Measurements from ENCODE around the gene RBMS3. TPM values are rescaled to one million over a fixed set of nuclear protein-coding genes. Genes with fewer than 3 reads are reported as not detected.
"Not testable (repeated sequence)": the region's sequence is repeated elsewhere in the genome, so short reads cannot be mapped to it uniquely, and the experiment has no call there.

RBMS3 gene
- total RNA-seq (ENCODE audit: unreplicated experiment), result 65.1 TPM
- long read RNA-seq, partial matches to known transcripts, result 18 of 31 reads
- long read RNA-seq, other reads (novel, unspliced or antisense), result 9 of 31 reads

DNA sequence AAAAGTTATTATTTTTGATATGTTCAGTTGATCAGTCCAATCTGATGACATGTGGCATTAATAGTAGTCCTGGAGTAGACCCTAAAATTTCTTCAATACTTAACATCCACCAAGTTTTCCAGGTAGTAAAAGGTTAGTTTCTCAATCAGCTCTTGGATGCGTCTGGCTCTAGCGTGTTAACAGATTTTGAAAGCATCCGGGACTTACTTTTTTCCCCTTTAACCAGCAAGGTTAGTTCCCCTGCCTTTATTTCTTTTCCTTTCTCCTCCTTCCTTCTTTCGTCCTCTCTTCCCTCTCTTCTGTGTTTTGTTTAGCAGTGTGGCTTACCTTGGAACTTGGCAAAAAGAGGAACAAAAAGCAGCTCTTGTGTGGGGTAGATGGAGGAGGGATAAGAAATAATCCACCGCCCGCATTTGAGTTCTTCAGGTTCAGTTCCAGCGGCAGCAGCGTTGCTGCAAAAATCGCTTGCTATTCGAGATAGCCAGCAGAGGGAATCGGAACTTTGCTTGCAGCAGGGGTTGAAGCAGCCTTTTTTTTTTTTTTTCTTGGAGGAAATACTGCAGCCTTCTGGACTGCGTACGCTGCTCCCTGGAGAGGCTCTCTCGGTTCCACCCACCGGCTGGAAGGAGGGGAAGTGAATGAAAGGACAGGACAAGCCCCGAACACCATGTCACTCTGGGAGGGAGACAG is at the start of gene RBMS3:
RBMS3 (plus strand) TSS at position 668 of the 690 bp plus-strand sequence.
- Mint-ChIP-seq H3K4me1 (ENCODE audit: low read depth, unreplicated experiment) (peaks cover 39% of the 10 kb centered on the region), H3K9me3 (ENCODE audit: unreplicated experiment) (no peaks in the 10 kb centered on the region), H3K36me3 (ENCODE audit: unreplicated experiment) (no peaks in the 10 kb centered on the region), H3K27me3 (ENCODE audit: unreplicated experiment) (peaks cover 2% of the 10 kb centered on the region), H3K27ac (ENCODE audit: unreplicated experiment) (peak within 1 kb of the TSS; percentile 85), H3K4me3 (ENCODE audit: unreplicated experiment) (peak within 1 kb of the TSS; percentile 91)
- DNase-seq, result peak; percentile 78
- TF ChIP-seq, protein P1, sequence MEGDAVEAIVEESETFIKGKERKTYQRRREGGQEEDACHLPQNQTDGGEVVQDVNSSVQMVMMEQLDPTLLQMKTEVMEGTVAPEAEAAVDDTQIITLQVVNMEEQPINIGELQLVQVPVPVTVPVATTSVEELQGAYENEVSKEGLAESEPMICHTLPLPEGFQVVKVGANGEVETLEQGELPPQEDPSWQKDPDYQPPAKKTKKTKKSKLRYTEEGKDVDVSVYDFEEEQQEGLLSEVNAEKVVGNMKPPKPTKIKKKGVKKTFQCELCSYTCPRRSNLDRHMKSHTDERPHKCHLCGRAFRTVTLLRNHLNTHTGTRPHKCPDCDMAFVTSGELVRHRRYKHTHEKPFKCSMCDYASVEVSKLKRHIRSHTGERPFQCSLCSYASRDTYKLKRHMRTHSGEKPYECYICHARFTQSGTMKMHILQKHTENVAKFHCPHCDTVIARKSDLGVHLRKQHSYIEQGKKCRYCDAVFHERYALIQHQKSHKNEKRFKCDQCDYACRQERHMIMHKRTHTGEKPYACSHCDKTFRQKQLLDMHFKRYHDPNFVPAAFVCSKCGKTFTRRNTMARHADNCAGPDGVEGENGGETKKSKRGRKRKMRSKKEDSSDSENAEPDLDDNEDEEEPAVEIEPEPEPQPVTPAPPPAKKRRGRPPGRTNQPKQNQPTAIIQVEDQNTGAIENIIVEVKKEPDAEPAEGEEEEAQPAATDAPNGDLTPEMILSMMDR (IDR thresholded peaks at IDR 0.05; ENCODE audit: partially characterized antibody, unreplicated experiment), result no peak

DNA sequence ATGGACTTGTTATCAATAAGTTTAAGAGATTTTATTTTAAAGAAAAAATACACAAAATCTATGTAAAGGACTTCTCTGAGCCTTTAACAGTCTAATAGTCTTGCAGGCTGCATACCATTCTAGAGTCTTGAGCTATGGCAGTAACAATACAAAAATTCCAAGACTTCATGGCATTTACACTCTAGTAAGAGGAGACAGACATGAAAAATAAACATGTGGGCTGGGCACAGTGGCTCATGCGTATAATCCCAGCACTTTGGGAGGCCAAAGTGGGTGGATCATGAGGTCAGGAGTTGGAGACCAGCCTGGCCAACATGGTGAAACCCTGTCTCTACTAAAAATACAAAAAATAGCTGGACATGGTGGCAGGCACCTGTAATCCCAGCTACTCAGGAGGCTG is 47.7 kb upstream of the RBMS3 start:
- H3K27ac Mint-ChIP-seq (ENCODE audit: unreplicated experiment); H3K4me3 Mint-ChIP-seq (ENCODE audit: unreplicated experiment); H3K9me3 Mint-ChIP-seq (ENCODE audit: unreplicated experiment); H3K27me3 Mint-ChIP-seq (ENCODE audit: unreplicated experiment); H3K36me3 Mint-ChIP-seq (ENCODE audit: unreplicated experiment); DNase-seq; H3K4me1 Mint-ChIP-seq (ENCODE audit: low read depth, unreplicated experiment): not testable (repeated sequence)

DNA sequence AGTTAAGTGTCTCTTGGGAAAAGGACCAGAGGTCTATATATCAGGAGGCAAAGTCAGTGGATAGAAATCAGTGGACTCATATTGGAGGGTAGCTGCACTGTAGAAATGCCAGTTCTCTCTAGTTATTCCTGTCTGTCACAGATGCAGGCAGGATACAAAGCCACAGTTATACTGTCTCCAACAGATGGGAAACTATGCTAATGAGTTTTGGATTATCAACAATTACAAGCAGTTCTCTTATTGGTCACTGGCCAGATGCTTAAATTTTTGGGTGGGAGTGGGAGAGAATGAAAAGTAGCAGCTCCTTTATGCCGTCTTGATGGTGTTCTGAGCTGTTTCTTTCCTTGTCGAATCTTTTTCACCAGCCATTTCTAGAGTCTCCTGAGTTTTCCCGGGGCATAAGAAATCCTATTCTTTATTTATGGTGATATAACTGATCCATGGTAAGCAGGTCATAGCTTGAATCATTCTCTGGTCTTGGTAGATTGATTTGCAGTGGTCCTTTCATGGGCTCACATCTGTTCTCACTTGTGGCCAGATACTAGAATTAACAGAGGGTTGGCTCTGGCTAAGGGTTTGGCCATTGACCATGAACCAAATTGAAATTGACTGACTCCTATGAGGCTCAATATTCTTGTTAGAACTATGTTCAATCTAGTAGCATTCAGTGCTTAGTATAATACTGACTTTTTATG is 44.6 kb upstream of the RBMS3 start:
- Mint-ChIP-seq H3K4me3 (ENCODE audit: unreplicated experiment) (no peak overlapping the region), H3K36me3 (ENCODE audit: unreplicated experiment) (peaks cover under 1% of the 10 kb centered on the region), H3K4me1 (ENCODE audit: low read depth, unreplicated experiment) (peaks cover 10% of the 10 kb centered on the region), H3K27me3 (ENCODE audit: unreplicated experiment) (no peaks in the 10 kb centered on the region), H3K27ac (ENCODE audit: unreplicated experiment) (peak overlapping the region; percentile 35), H3K9me3 (ENCODE audit: unreplicated experiment) (no peaks in the 10 kb centered on the region)
- no peak for DNase-seq
- TF ChIP-seq, protein P1 (IDR thresholded peaks at IDR 0.05; ENCODE audit: partially characterized antibody, unreplicated experiment), result no peak

DNA sequence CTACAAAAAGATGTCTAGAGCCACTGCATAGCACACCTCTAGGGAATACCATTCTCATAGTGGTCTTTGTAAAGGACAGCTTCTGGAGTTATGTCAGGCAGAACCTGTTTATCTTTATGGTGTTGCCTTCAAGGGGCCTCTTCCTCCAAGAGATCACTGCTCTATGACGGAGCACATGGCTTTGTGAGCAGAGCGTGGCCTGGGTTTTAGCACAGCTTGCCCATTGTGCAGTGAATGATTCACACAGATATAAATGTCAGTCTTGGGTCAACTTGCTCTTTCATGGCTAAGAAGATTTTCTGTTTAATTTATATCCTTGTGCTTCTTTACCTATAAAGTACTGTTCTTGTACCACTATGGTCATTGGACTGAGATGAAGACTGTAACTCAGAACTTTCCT is 41.5 kb upstream of the RBMS3 start:
- Mint-ChIP-seq H3K27me3 (ENCODE audit: unreplicated experiment) (no peaks in the 10 kb centered on the region), H3K36me3 (ENCODE audit: unreplicated experiment) (peaks cover 6% of the 10 kb centered on the region), H3K4me3 (ENCODE audit: unreplicated experiment) (no peak overlapping the region), H3K27ac (ENCODE audit: unreplicated experiment) (no peak overlapping the region), H3K4me1 (ENCODE audit: low read depth, unreplicated experiment) (peaks cover 10% of the 10 kb centered on the region), H3K9me3 (ENCODE audit: unreplicated experiment) (peaks cover 1% of the 10 kb centered on the region)
- TF ChIP-seq, protein P1 (IDR thresholded peaks at IDR 0.05; ENCODE audit: partially characterized antibody, unreplicated experiment), result no peak
- no peak for DNase-seq

DNA sequence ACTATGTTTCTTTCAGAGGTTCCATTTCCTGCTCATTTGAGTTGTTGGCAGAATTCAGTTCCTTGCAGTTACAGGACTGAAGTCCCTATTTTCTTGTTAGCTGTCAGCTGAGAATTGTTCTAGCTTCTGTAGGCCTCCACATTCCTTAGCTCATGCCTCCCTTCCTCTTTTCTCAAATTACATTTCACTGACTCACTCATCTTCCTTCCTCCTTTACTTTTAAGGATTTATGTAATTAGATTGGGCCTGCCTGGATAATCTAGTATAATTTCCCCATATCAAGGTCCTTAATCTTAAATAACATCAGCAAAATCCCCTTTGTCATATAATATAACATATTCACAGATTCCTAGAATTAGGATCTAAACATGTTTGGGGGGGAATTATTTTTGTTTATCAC is 40.6 kb upstream of the RBMS3 start:
- no peaks in the 10 kb centered on the region for H3K27me3 Mint-ChIP-seq (ENCODE audit: unreplicated experiment)
- peaks cover 1% of the 10 kb centered on the region for H3K9me3 Mint-ChIP-seq (ENCODE audit: unreplicated experiment)
- TF ChIP-seq, protein P1 (IDR thresholded peaks at IDR 0.05; ENCODE audit: partially characterized antibody, unreplicated experiment), result no peak
- peaks cover 10% of the 10 kb centered on the region for H3K4me1 Mint-ChIP-seq (ENCODE audit: low read depth, unreplicated experiment)
- H3K36me3 Mint-ChIP-seq (ENCODE audit: unreplicated experiment), result peaks cover 6% of the 10 kb centered on the region
- no peak overlapping the region for H3K27ac Mint-ChIP-seq (ENCODE audit: unreplicated experiment)
- DNase-seq, result no peak
- no peak overlapping the region for H3K4me3 Mint-ChIP-seq (ENCODE audit: unreplicated experiment)
